Right lobe of liver (tissue), 4 donors: ENCODE results near the gene ZNFX1.

Experiments used
- POLR2A ChIP-seq: fragments of 450-650 bp; IDR thresholded peaks from one replicate; pipeline ENCODE4 v1.6.1; 2017; ENCODE audit warnings: antibody characterized with exemption, mild to moderate bottlenecking
- TF ChIP-seq, protein P1 (sequence below), 4 donors: fragments of 200-600 bp in 3 of 4; fragments of 450-650 bp in 1 of 4; IDR thresholded peaks; one replicate each; pipeline versions ENCODE4 v1.5.1 to v1.8.0; 2016 to 2022; ENCODE audit warnings: antibody characterized with exemption in 4 of 4, mild to moderate bottlenecking in 2 of 4
- donor health status: DM: no; HTN: no; CAD: no.
- donor health status: DM: no; HTN: no; CAD: no.
- donor health status: DM: no; HTN: yes; CAD: no.

DNA sequence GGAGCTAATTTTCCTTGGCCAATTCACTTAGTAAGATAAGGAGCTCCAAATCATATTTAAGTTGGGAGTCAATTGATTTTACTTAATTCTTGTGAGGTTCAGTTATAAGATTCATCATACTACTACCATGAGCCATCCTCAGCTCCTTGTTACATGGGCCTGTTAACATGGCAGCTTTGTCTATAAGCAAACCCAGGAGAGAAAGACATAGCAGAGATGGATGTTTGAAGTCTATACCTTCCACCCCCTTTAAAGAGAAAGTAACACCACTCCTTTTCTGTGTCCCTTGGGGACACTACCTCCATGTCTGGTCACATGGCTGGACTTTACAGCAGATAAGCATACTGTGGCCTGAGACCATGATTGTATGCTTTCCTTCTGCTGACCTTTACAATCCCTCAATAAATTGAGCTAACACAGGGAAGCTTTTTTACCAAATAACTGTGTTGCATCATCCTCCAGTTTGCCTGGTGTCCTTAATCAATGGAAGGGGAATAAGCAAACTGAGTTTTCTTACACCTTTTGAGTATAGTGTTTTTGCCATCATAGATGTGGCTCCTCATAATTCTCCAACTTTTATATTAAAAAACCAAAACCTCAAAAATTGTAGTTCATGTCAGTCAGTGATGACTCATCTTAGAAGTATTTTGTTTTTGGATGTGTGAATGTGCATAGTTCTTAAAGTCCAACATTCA lies 9.8 kb upstream of the ZNFX1 start:
- no peak for TF ChIP-seq POLR2A
- TF ChIP-seq, protein P1, sequence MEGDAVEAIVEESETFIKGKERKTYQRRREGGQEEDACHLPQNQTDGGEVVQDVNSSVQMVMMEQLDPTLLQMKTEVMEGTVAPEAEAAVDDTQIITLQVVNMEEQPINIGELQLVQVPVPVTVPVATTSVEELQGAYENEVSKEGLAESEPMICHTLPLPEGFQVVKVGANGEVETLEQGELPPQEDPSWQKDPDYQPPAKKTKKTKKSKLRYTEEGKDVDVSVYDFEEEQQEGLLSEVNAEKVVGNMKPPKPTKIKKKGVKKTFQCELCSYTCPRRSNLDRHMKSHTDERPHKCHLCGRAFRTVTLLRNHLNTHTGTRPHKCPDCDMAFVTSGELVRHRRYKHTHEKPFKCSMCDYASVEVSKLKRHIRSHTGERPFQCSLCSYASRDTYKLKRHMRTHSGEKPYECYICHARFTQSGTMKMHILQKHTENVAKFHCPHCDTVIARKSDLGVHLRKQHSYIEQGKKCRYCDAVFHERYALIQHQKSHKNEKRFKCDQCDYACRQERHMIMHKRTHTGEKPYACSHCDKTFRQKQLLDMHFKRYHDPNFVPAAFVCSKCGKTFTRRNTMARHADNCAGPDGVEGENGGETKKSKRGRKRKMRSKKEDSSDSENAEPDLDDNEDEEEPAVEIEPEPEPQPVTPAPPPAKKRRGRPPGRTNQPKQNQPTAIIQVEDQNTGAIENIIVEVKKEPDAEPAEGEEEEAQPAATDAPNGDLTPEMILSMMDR (IDR thresholded peaks at IDR 0.05), result no peak
